ENCODE measurements around the gene METTL24. TPM values are rescaled to one million over a fixed set of nuclear protein-coding genes. Genes with fewer than 3 reads are reported as not detected.

The METTL24 gene
- total RNA-seq, 4 donors from 2014 or later: not detected

DNA sequence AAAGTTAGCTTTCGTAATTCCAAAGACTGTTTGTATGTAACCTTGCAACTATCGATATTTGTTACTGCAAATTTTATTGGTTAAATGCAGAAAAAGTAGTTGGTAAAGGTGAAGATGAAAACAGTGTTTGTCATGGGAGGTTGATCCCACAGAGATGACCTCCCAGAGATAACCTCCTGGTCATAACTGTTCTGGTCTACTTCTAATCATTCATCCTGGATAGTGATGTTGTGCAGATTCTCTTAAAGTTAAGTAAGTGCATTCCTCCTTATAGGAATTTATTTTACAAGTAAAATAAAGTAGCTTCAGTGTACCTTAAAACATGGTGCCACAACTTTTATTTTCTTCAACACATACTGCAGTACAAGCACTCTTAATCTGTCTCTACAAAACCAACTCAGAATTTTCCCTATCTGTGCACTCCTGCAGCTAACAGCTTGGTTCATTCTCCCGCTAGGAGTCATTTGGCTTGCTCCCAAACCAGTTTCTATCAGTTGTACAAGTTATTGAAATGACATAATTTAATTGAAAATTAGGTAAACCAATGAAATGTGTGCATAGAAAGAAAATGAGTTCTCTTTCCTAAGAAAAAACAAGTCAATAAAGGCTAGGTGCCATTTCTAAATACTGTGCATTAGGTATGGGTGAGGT lies 19.2 kb downstream of the METTL24 start:
- H3K4me3 ChIP-seq: no peak overlapping the region
- H3K27me3 ChIP-seq: no peaks in the 10 kb centered on the region
- H3K9me3 ChIP-seq: no peaks in the 10 kb centered on the region
- DNase-seq: no peak
- no peaks in the 10 kb centered on the region for H3K36me3 ChIP-seq
- ATAC-seq: no peak
- TF ChIP-seq POLR2A (IDR thresholded peaks at IDR 0.05): no peak
- TF ChIP-seq, protein P1, sequence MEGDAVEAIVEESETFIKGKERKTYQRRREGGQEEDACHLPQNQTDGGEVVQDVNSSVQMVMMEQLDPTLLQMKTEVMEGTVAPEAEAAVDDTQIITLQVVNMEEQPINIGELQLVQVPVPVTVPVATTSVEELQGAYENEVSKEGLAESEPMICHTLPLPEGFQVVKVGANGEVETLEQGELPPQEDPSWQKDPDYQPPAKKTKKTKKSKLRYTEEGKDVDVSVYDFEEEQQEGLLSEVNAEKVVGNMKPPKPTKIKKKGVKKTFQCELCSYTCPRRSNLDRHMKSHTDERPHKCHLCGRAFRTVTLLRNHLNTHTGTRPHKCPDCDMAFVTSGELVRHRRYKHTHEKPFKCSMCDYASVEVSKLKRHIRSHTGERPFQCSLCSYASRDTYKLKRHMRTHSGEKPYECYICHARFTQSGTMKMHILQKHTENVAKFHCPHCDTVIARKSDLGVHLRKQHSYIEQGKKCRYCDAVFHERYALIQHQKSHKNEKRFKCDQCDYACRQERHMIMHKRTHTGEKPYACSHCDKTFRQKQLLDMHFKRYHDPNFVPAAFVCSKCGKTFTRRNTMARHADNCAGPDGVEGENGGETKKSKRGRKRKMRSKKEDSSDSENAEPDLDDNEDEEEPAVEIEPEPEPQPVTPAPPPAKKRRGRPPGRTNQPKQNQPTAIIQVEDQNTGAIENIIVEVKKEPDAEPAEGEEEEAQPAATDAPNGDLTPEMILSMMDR (IDR thresholded peaks at IDR 0.05 in 4 of 5, conservative IDR thresholded peaks at IDR 0.05 in 1 of 5): no peak
- H3K4me1 ChIP-seq: no peaks in the 10 kb centered on the region
- intact Hi-C loops (cut with DNase I; ENCODE audit: low total_unique reads): no loop called here
- H3K27ac ChIP-seq: no peak overlapping the region
- in situ Hi-C loops (cut with MboI; ENCODE audit: low sequenced_read_pairs in 4 of 4): no loop called here

DNA sequence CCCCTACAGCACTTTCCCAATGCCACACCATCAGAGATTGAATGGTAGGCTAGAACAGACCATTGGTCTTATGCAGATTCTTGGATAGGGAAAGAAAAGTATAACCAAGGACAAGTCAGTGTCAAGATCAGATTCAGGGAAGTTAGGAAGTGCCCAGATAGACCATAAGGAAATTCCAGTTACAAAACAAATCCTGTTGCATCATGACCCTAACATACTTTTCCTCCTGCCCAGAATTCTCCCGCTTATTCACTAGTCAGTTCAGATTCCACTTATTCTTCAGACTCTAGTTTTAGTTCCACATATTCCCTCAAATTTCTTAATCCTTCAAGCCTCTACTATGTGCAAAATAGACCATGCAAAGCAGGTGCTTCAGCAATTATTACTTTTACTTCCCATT lies 20.7 kb downstream of the METTL24 start:
- TF ChIP-seq, protein P1 (IDR thresholded peaks at IDR 0.05 in 4 of 5, conservative IDR thresholded peaks at IDR 0.05 in 1 of 5): no peak
- TF ChIP-seq POLR2A (IDR thresholded peaks at IDR 0.05): no peak
- Histone ChIP-seq H3K9me3 (no peaks in the 10 kb centered on the region), H3K27ac (no peak overlapping the region), H3K36me3 (no peaks in the 10 kb centered on the region), H3K4me1 (no peaks in the 10 kb centered on the region), H3K4me3 (no peak overlapping the region), H3K27me3 (no peaks in the 10 kb centered on the region)
- DNase-seq (no peak), ATAC-seq (no peak)
- in situ Hi-C loops (cut with MboI; ENCODE audit: low sequenced_read_pairs in 4 of 4): no loop called here
- intact Hi-C loops (cut with DNase I; ENCODE audit: low total_unique reads): no loop called here

DNA sequence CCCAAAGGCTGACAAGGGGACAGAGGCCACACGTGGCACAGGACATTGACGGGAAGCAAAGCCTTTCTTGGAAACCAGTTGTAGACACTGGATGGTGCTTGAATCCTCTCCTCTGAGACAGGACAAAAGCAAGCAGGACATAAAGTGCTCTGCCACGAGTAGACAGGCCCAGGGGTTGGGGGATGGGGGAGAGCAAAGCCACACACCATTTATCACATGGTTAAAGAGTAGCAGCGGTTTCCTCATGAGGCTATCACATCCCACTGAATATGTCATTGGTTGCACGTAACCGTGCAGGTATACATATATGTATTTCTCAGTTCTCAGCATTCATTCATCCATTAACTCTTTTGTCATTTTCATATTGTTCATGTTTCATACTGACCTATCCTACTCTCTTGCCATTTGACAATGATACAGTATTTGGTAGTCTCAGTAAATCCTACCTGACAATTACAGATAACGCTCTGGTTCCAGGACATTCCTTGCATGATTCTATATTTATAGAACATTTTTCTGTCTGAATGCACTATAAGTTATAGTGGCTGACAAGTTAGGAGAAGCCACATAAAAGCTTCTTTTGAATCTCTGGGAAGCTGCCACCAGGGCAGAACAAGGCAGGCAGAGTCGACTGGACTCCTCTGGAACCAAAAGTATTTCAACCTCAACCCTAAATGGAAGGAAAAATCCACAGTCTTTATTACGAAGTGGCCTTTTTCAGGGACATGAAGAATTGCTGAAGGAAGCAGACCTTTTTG lies 23.5 kb downstream of the METTL24 start:
- intact Hi-C loops (cut with DNase I; ENCODE audit: low total_unique reads) (no loop called here), in situ Hi-C loops (cut with MboI; ENCODE audit: low sequenced_read_pairs in 4 of 4) (no loop called here)
- DNase-seq: no peak
- H3K4me1 ChIP-seq: no peaks in the 10 kb centered on the region
- no peaks in the 10 kb centered on the region for H3K27me3 ChIP-seq
- TF ChIP-seq, protein P1 (IDR thresholded peaks at IDR 0.05 in 4 of 5, conservative IDR thresholded peaks at IDR 0.05 in 1 of 5): no peak
- no peak for TF ChIP-seq POLR2A (IDR thresholded peaks at IDR 0.05)
- ATAC-seq: no peak
- no peak overlapping the region for H3K27ac ChIP-seq
- no peaks in the 10 kb centered on the region for H3K36me3 ChIP-seq
- H3K9me3 ChIP-seq: no peaks in the 10 kb centered on the region
- H3K4me3 ChIP-seq: no peak overlapping the region

DNA sequence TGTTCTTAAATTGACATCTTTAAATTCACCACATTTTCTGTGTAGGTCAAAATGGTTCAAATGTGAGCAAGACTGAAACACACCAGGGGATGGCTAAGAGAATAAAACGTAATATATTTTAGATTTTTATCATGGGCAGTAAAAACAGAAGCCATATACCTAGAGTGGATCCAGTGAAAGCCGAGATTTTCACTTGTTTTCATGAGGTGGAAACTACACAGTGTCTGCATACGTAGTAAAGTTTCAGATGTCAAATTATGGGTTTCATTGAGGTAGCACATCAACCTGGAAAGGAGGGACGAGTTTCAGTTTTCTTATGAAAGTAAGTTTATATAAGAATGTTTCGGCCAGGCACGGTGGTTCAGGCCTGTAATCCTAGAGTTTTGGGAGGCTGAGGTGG lies 25.9 kb downstream of the METTL24 start:
- Histone ChIP-seq H3K9me3 (no peaks in the 10 kb centered on the region), H3K4me3 (no peak overlapping the region), H3K36me3 (no peaks in the 10 kb centered on the region), H3K27ac (no peak overlapping the region), H3K4me1 (no peaks in the 10 kb centered on the region), H3K27me3 (no peaks in the 10 kb centered on the region)
- intact Hi-C loops (cut with DNase I; ENCODE audit: low total_unique reads) (no loop called here), in situ Hi-C loops (cut with MboI; ENCODE audit: low sequenced_read_pairs in 4 of 4) (no loop called here)
- ATAC-seq (no peak), DNase-seq (no peak)
- no peak for TF ChIP-seq POLR2A (IDR thresholded peaks at IDR 0.05)
- TF ChIP-seq, protein P1 (IDR thresholded peaks at IDR 0.05 in 4 of 5, conservative IDR thresholded peaks at IDR 0.05 in 1 of 5): no peak
